Rectal smooth muscle tissue (tissue), 1 donor: Measurements from ENCODE around the gene COCH.

ENCODE experiments used
- H3K27ac ChIP-seq: one replicate; pipeline ENCODE4 v1.7.0; 2013; ENCODE audit warnings: low read depth, low read length, inconsistent platforms
- H3K27me3 ChIP-seq: one replicate; pipeline ENCODE4 v1.7.0; 2013; ENCODE audit warnings: low read length; ENCODE audit not compliant: control insufficient read depth, insufficient read depth
- H3K36me3 ChIP-seq: one replicate; pipeline ENCODE4 v1.7.0; 2013; ENCODE audit warnings: low read length; ENCODE audit not compliant: control insufficient read depth, insufficient read depth
- H3K4me1 ChIP-seq: one replicate; pipeline ENCODE4 v1.7.0; 2013; ENCODE audit warnings: low read length; ENCODE audit not compliant: control insufficient read depth, insufficient read depth
- H3K4me3 ChIP-seq: one replicate; pipeline ENCODE4 v1.7.0; 2013; ENCODE audit warnings: low read length
- H3K9ac ChIP-seq: one replicate; pipeline ENCODE4 v1.7.0; 2013; ENCODE audit warnings: low read length

Gene COCH

DNA sequence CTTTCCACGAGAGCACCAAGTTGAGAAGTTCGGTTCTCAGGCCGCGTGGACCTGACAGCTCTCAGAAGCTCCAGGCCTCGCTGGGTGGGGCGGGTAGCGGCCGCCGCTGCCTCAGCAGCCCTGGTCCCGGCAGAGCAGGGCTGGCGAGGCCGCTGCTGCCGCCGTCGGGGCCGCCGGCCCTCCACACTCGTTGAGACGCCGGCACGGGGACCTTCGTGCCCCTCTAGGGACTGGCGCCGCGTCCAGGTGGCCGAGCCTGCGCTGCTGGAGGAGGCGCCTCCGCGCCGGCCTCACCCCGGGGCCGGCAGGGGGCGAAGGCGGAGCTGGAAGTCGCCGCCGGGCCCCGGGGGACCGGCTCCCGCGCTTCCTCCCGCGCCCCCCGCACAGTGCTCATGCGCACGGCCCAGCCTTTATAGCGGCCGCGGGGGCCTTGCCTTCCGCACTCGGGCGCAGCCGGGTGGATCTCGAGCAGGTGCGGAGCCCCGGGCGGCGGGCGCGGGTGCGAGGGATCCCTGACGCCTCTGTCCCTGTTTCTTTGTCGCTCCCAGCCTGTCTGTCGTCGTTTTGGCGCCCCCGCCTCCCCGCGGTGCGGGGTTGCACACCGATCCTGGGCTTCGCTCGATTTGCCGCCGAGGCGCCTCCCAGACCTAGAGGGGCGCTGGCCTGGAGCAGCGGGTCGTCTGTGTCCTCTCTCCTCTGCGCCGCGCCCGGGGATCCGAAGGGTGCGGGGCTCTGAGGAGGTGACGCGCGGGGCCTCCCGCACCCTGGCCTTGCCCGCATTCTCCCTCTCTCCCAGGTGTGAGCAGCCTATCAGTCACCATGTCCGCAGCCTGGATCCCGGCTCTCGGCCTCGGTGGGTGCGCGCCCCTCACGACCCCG, at the start of gene COCH:
COCH (plus strand) TSS at position 440 of the 879 bp plus-strand sequence; CDS start at position 820, 380 bp downstream.
- H3K9ac ChIP-seq, result no peak within 1 kb of the TSS
- H3K27me3 ChIP-seq, result peaks cover 17% of the 10 kb centered on the region
- H3K27ac ChIP-seq, result no peak within 1 kb of the TSS
- peak within 1 kb of the TSS; percentile 74 for H3K4me3 ChIP-seq
- no peaks in the 10 kb centered on the region for H3K36me3 ChIP-seq
- peaks cover 5% of the 10 kb centered on the region for H3K4me1 ChIP-seq

DNA sequence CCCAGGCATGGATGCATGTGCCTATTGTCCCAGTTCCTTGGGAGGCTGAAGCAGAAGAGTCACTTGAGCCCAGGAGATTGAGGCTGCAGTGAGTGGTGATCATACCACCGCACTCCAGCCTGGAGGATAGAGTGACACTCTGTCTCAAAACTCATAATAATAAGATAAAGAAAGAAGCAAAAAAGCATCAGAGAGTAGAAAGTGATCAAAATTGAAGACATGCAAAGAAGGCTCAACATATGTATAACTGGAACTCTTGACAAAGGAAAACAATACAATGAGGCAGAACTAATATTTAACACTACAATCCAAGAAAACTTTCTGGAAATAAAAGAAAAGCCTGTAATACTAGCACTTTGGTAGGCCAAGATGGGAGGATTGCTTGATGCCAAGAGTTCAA, 48.3 kb upstream of the COCH start:
- H3K4me3 ChIP-seq, result no peak overlapping the region
- H3K27ac ChIP-seq, result no peak overlapping the region
- H3K4me1 ChIP-seq, result no peaks in the 10 kb centered on the region
- H3K27me3 ChIP-seq, result no peaks in the 10 kb centered on the region
- no peak overlapping the region for H3K9ac ChIP-seq
- no peaks in the 10 kb centered on the region for H3K36me3 ChIP-seq

DNA sequence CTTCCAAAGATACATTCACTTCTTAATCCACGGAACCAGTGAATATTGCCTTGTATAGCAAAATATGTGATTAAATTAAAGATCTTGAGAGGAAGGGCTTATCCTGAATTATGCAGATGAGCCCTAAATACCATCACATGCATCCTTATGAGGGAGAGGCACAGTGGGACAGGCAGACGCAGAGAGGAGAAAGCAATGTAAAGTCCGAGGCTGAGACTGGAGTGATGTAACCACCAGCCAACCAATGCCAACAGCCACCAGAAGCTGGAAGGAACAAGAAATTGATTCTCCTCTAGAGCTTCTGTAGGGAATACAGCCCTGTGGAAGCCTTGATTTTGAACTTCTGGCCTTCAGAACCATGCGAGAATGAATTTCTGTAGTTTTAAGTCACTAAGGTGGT, 44.5 kb upstream of the COCH start:
- Histone ChIP-seq H3K27me3 (no peaks in the 10 kb centered on the region), H3K9ac (no peak overlapping the region), H3K27ac (no peak overlapping the region), H3K36me3 (no peaks in the 10 kb centered on the region), H3K4me1 (no peaks in the 10 kb centered on the region), H3K4me3 (no peak overlapping the region)

DNA sequence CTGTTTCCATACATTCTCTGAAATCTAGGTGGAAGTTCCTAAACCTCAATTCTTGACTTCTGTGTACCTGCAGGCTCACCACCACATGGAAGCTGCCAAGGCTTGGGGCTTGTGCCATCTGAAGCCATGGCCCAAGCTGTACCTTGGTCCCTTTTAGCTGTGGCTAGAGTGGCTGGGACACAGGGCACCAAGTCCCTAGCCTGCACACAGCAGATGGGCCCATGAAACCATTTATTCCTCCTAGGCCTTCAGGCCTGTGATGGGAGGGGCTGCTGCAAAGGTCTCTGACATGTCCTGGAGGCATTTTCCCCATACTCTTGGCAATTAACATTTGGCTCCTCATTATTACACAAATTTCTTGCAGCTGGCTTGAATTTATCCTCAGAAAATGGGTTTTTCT, 40.0 kb upstream of the COCH start:
- Histone ChIP-seq H3K27ac (no peak overlapping the region), H3K36me3 (no peaks in the 10 kb centered on the region), H3K4me1 (no peaks in the 10 kb centered on the region), H3K27me3 (no peaks in the 10 kb centered on the region), H3K9ac (no peak overlapping the region), H3K4me3 (no peak overlapping the region)

GRCh38 chr14:30838351-30838750, 36.0 kb upstream of the COCH start:
- Histone ChIP-seq H3K4me3 (no peak overlapping the region), H3K27me3 (no peaks in the 10 kb centered on the region), H3K9ac (no peak overlapping the region)

DNA sequence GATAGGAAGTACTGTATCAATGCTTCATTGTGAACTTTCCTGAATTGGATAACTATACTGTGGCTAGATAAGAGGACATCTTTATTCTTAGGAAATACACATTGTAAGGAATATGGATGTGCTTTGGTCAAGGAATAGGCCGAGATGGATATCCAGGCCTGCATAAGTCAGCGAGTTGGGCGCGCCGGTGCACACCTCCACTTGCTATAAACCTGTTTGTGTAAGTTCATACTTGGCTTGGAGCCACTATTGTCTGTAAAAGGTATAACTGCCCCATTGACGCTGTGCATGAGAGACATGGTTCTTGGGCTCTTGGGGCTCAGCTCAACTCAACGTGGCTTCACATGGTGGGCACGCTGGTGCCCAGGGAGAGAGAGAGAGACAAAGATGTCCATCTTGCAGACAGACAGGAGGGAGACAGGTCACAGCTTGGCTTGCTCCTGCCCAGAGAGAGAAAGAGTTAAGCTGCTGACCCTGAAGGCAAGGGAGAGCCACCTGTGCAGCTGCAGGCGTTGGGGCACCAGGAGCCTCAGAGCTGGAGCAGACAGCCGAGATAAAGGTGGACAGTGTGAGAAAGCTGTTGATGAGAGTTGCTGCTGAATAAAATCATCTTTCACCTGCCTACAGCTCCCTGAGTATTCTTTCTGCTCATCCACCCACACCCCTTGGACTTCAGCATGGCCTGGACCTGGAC, 34.1 kb upstream of the COCH start:
- no peak overlapping the region for H3K4me3 ChIP-seq
- no peaks in the 10 kb centered on the region for H3K36me3 ChIP-seq
- H3K27ac ChIP-seq, result no peak overlapping the region
- no peak overlapping the region for H3K9ac ChIP-seq
- no peaks in the 10 kb centered on the region for H3K4me1 ChIP-seq
- no peaks in the 10 kb centered on the region for H3K27me3 ChIP-seq

More at GRCh38 chr14:30838351-30838750, 36.0 kb upstream of the COCH start:
- no peak overlapping the region for H3K27ac ChIP-seq
- H3K36me3 ChIP-seq, result no peaks in the 10 kb centered on the region
- H3K4me1 ChIP-seq, result no peaks in the 10 kb centered on the region

GRCh38 chr14:30842431-30842830, 31.9 kb upstream of the COCH start:
- Histone ChIP-seq H3K27me3 (no peaks in the 10 kb centered on the region), H3K27ac (no peak overlapping the region), H3K9ac (no peak overlapping the region), H3K4me1 (no peaks in the 10 kb centered on the region), H3K4me3 (no peak overlapping the region), H3K36me3 (no peaks in the 10 kb centered on the region)

- H3K36me3 ChIP-seq, result no peaks in the 10 kb centered on the region
- H3K27me3 ChIP-seq, result no peaks in the 10 kb centered on the region
- H3K27ac ChIP-seq, result no peak overlapping the region
- H3K4me3 ChIP-seq, result no peak overlapping the region
- no peak overlapping the region for H3K9ac ChIP-seq
- H3K4me1 ChIP-seq, result no peaks in the 10 kb centered on the region
Observed at GRCh38 chr14:30848449-30849240, 25.7 kb upstream of the COCH start.

GRCh38 chr14:30849354-30849753, 25.0 kb upstream of the COCH start:
- Histone ChIP-seq H3K27me3 (no peaks in the 10 kb centered on the region), H3K36me3 (no peaks in the 10 kb centered on the region), H3K4me1 (no peaks in the 10 kb centered on the region), H3K4me3 (no peak overlapping the region), H3K27ac (no peak overlapping the region), H3K9ac (no peak overlapping the region)

- Histone ChIP-seq H3K27ac (no peak overlapping the region), H3K27me3 (no peaks in the 10 kb centered on the region), H3K4me3 (no peak overlapping the region), H3K4me1 (no peaks in the 10 kb centered on the region), H3K9ac (no peak overlapping the region), H3K36me3 (no peaks in the 10 kb centered on the region)
Observed at GRCh38 chr14:30849983-30850382, 24.4 kb upstream of the COCH start.

DNA sequence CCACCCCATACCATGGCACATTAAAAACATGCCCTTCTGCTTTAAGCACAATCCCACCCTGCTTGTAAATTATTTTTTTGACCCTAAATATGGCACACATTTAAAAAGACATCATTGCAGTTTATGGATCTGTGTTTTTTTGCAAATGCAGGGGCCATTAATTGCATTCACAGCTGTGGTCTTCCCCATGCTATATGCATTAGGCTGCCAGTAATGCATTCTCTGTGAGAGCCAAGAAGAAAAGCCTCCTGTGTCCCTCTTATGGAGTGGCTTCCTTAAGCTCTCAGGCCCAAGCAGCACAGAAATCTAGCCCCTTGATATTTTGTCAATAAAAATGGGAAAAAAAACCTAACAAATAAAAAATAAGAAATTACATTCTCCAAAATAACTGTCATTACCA, 20.4 kb upstream of the COCH start:
- H3K9ac ChIP-seq, result no peak overlapping the region
- no peaks in the 10 kb centered on the region for H3K4me1 ChIP-seq
- H3K27ac ChIP-seq, result no peak overlapping the region
- H3K4me3 ChIP-seq, result no peak overlapping the region
- H3K36me3 ChIP-seq, result no peaks in the 10 kb centered on the region
- H3K27me3 ChIP-seq, result no peaks in the 10 kb centered on the region

- no peak overlapping the region for H3K4me3 ChIP-seq
- no peaks in the 10 kb centered on the region for H3K27me3 ChIP-seq
- no peak overlapping the region for H3K9ac ChIP-seq
- no peaks in the 10 kb centered on the region for H3K4me1 ChIP-seq
- H3K27ac ChIP-seq, result no peak overlapping the region
- no peaks in the 10 kb centered on the region for H3K36me3 ChIP-seq
Observed at GRCh38 chr14:30854492-30854891, 19.9 kb upstream of the COCH start.
